Activated gamma-delta T cell (primary cell): ENCODE results near the gene PIK3R3.
"Not testable (repeated sequence)": the region's sequence is repeated elsewhere in the genome, so short reads cannot be mapped to it uniquely, and the experiment has no call there.

Experiments
- DNase-seq: peaks from one replicate; lab custom pipeline; 2025; lab: John Stamatoyannopoulos, UW

Gene PIK3R3

DNA sequence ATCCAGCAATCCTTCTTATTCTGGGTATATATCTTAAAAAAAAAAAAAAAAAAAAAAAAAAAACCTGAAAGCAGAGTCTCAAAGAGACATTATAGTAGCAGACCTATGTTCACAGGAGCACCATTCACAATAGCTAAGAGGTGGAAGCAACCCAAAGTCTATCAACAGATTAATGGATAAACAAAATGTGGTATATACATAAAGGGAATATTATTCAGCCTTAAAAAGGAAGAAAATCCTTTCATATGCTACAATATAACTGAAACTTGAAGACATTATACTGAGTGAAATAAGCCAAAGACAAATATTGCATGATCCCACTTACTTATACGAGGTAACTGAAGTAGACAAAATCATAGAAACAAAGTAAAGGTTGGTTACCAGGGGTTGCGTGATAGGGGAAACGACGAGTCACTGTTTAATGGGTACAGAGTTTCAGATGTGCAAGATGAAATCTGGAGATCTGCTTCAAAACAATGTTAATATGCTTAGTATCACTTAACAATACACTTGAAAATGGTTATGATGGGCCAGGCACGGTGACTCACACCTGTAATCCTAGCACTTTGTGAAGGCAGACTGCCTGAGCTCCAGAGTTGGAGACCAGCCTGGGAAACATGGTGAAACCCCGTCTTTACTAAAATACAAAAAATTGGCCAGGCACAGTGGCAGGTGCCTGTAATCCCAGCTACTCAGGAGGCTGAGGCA, 29.5 kb downstream of the PIK3R3 start:
- DNase-seq = no peak

DNA sequence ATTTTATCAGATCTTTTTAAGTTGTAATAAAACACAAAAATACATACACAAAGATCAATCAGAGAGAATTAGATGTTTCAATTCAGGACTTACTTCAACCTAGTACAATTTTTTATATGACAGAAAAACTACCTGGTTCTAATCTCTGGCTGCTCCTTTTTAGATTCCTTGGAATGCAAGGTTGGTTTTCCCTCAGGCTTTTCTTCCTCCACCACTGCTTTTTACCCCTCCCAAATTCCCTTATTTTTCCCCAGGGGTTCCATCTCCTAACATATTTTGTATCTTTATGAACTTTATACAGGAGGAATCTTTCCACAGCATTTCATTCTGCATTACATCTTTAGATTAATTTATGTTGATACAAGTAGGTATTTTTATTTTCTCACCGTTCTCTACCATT, 33.2 kb downstream of the PIK3R3 start:
- no peak for DNase-seq

DNA sequence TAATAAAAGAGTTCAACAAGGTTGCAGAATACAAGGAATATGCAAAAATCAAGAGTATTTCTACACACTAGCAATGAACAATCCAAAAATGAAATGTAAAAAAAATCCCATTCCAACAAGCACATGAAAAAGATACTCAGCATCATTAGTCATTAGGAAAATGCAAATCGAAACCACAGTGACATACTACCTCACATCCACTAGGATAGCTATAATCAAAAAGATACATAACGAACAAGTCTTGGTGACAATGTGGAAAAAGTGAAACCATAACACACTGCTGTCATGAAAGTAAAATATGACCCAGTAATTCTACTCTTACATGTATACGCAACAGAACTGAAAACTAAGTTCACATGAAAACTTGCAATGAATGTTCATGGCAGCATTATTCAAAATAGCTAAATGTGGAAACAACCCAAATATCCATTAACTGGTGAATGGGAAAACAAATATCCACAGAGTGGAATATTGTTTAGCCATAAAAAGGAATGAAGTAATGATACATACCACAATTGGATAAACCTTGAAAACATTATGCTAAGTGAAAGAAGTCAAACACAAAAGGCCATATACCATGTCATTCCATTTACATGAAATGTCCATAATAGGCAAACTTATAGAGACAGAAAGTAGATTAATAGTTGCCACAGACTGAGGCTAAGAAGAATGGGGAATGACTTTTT, 34.3 kb downstream of the PIK3R3 start:
- DNase-seq = no peak

DNA sequence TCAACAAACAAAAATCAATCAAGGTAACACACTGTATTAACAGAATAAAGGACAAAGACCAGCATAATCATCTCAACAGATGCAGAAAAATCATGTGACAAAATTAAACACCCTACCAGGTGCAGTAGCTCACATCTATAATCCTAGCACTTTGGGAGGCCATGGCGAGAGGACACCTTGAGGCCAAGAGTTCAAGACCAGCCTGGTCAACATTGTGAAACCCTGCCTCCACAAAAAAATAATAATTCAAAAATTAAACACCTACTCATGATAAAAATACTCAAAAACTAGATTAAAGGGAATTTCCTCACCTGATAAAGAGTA, 35.3 kb downstream of the PIK3R3 start:
- DNase-seq = no peak

DNA sequence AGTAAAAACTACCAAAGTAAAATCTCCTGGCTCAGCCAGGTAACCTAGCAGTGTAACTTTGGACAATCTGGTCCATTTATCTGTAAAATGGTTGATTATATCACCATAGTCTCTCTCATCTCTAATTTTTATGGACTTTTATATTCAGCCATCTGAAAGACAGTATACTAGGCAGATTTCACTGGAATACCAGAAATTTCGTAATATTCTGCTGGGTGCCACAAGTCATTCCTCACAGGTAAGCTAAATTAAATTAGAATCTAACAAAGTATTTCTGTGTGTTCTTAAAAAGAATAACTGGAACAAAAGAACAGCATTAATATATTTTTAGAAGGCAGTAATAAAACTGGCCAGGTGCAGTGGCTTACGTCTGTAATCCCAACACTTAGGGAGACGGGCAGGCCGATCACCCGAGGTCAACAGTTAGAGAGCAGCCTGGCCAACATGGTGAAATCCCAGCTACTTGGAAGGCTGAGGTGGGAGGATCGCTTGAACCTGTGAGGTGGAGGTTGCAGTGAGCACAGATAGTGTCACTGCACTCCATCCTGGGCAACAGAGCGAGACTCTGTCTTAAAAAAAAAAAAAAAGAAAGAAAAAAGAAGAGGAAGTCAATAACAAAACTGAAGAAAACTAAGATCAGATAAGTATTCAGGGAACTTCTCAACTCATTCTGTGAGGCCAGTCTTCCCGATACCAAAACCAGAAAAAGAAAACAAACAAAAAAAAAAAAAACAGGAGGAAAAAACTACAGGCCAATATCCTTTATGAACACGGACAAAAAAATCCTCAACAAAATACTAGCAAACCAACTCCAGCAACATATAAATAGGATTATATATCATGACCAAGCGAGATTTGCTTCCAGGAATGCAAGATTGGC, 35.9 kb downstream of the PIK3R3 start:
- no peak for DNase-seq

DNA sequence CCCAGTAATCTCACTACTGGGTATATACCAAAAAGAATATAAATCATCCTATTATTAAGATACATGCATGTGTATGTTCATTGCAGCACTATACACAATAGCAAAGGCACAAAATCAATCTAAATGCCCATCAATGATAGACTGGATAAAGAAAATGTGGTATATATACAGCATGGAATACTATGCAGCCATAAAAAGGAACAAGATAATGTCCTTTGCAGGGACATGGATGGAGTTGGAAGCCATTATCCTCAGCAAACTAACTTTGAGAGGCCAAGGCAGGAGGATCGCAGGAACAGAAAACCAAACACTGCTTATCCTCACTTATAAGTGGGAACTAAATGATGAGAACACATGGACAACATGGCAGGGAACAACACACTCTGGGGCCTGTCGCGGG, 37.3 kb downstream of the PIK3R3 start:
- DNase-seq = not testable (repeated sequence)

DNA sequence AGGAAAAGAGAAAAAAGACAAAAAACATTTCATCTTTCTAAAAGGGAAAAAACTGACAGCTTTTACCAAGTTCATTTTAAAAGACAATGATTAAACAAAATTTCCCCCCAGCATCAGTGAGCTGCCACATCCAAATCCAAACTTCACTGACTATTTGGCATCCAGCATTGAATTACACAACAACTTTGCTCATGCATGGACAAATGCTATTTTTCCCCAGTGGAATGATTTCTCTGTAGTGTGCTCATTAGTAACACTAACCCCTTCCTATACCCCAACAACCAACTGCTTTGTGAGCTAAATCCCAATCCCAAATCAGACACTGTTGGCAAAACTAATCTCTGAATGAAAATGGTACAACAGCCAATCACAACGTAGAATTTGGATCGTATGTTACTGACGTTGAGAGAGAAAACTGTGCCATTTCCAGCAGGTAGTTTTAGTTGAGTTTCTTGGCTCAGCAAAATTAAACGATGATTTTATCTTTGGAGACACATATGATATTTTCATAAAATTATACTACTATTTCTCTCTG, 37.9 kb downstream of the PIK3R3 start:
- no peak for DNase-seq

DNA sequence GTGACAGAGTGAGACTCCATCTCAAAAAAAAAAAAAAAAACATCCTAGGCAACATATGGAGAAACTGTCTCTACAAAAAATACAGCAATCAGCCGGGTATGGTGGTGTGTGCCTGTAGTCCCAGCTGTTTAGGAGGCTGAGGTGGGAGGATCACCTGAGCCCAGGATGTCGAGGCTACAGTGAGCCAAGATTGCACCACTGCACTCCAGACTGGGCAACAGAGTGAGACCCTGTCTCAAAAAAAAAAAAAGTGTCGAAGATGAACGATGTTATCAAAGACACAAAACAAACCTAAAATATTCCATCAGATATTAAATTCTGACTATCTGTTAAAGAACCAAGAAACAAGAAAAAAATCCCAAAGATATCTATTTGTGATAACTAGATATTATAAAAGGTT, 38.6 kb downstream of the PIK3R3 start:
- not testable (repeated sequence) for DNase-seq

DNA sequence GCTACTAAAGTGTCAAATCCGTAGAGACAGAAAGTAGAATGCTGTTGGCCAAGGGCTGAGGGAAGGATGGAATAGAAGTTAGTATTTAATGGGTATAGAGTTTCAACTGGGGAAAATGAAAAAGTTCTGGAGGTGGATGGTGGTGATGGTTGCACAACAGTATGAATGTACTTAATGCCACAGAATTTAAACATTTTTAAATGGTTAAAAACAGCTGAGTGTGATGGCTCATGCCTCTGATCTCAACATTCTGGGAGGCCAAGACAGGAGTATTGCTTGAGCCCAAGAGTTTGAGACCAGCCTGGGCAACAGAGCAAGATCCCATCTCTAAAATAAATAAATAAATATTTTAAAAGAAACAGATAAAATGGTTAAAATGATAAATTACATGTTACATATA, 44.5 kb downstream of the PIK3R3 start:
- DNase-seq = no peak

DNA sequence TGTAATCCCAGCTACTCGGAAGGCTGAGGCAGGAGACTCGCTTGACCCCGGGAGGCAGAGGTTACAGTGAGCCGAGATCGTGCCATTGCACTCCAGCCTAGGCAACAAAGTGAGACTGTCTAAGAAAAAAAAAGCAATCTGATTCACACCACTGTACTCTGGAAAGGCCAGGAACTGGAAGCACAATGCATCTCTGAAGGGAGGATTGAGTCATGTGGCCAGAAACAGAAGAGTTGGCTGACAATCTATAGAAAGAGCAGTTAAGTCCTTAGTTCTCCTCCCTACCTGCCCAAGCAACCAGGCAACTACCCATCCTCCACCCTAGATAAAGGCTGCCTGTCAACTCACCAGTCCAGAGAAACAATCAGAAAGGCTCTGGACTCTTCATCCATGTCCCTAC, 45.9 kb downstream of the PIK3R3 start:
- no peak for DNase-seq

DNA sequence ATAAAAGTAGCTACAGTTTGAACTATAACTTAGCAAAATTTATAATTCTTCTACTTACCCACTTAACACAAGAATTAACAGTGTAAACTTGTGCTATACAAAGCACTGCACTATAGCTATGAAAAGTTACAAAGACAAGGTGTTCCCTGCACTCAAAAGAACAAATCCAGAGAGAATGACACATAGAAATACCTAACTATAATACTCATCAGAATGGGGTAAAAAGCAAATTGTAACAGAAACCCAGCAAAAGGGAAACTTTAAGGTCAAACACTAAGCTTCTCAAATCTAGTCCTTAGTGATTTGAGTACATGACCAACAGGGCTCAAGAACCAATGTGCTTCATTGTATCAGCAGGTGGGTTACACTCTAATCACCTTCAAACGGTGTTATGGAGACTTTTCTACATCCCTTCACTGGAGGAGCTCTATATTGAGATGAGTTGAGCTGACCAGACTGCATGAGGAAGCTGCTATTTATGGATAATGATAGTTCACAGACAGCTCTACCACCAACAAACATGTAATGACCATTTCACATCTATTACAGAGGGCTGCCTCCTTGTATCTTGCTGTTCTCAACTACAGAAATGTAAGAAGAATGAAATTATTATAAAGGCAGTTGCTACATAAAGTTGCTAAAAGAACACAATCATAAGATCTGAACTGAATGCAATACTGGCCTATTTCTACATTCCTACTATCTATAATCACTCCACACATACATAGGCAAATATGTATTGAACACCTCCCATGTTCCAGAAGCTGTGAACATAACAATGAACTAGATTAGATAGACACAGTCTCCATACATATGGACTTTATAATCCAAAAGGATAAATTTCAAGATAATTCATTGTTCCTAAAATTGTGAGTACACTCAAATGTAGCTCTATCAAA, 47.6 kb downstream of the PIK3R3 start:
- DNase-seq = no peak

DNA sequence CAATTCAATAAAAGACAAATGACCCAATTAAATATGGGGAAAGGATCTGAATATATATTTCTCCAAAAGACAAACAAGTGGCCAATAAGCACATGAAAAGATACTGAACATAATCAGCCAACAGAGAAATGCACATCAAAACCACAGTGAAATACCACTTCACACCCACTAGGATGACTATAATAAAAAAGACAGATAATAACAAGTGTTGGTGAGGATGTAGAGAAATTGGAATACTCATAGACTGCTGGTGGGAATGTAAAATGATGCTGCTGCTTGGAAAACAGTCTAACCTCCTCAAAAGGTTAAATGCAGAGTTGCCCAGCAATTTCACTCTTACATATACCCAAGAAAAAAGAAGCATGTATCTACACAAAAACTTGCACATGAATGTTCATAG, 48.9 kb downstream of the PIK3R3 start:
- no peak for DNase-seq

DNA sequence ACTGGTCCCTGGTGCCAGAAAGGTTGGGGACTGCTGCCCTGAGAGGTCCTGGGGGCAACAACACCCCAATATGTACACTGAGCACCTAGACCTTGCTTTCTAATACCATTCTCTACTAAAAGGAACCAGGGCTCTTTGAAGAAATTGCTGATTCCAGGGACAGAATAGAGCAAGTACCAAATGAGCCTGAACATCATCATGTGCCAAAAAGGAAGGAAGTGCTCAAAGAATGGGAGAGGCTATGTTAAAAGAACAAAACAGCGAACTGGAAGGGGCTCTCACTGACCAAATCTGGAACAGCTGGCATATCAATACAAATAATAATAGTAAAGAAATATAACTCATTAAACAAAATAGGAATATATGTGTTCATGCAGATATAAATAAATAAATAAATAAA, 50.8 kb downstream of the PIK3R3 start:
- DNase-seq = no peak

DNA sequence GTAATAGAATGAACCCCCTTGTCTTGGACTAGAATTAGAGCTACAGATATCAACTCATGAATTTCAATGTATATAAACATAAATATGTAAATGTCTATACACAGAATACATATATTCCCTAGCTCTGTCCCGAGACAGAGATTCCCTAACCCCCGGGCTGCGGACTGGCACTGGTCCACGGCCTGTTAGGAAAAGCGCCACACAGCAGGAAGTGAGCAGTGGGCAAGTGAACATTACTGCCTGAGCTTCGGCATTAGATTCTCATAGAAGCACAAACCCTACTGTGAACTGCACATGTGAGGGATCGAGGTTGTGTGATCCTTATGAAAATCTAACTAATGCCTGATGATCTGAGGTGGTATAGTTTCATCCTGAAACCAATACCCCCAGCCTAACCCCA, 51.2 kb downstream of the PIK3R3 start:
- no peak for DNase-seq

DNA sequence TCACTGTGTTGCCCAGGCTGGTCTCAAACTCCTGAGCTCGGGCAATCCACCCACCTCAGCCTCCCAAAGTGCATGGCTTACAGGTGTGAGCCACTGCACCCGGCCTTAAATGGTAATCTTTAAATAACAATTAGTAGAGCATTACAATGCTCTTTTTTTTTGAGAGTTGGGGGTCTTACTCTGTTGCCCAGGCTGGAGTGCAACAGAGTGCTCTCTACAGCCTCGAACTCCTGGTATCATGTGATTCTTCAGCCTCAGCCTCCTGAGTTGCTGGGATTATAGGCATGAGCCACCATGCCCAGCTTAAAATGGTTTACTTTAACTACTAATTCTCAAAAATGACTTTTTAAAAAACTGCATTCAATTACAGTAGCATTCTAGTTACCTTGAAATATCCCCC, 52.2 kb downstream of the PIK3R3 start:
- no peak for DNase-seq

DNA sequence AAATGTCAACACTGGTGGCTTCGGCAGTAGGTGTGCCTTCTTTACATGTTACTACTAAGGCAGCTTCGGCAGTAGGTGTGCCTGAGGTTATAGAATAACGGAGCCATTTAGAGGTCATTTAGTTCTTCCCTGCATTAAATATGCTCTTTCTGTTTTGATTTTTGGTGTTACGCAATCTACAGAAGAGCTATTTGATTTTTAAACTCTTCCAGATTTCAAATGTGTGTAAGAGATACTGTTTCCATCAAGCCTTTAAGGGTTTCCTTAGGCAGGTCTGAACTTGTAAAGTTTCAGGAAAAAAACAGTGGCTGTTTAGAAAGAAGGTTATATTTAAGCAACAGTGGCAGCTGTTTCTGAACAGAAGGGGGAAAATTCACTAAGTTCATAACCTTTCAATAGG, 54.8 kb downstream of the PIK3R3 start:
- DNase-seq = no peak

DNA sequence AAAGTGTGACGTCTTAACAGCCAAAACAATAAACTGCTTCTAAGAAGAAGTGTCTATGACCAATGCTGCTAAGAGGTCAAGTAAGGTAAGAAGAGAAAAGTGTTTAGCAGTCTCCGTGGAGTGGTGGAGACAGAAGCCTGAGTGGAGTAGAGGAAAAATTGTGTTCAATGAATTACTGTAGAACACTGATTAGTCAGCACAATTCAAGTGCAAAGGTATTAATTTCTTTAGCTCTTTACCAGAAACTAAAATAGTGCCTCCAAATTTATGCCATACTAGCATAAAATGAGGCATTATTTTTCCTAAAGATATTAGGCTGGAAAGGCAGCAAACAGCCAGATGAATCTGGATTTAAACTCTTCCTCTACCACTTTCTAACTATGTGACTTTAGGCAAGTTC, 56.1 kb downstream of the PIK3R3 start:
- no peak for DNase-seq

DNA sequence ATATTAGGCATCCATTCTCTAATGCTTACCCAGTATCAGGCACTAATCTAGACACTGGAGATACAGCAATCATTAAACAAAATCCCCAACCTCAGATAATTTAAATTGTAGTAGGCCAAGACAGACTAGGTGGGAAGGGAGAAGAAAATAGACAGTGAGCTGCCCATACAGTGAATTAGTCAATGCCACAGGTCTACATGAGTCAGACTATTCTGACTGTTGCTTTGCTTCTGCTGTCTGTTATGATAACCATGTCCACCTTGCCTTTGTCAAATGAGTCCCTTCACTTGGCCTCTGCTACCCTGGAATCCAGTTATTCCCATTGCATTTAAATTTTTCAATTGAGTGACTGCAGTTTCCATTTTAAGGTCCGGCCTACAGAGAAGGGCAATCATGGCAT, 59.5 kb downstream of the PIK3R3 start:
- no peak for DNase-seq

DNA sequence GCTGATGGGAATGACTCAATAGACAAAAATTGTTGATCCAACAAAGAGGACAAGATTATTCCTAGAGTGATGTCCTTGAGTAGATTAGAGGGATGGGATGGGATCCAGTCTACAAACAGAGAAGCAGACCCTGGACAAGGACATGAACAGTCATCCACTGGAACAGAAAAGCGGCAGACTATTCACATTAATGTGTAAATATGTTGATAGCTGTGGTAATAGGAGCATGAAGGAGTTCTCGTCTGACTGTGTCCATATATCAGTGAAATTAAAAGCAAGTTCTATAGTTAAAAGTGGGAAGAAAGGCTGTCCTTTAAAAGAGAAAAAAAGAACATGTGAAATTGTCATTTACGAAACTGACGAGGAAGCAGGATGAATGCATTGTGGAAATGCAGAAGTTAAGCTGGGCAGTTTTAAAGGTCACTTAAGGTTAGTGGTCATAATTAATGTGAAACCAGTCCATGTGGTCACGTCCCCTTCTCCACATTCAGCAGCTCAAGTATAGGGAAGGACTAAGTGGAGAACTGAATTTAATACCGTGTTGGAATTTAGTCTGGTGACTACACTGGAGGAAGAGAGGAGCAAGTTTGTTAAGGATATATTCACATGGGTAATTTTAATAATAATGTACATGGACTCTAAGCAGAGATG, 62.1 kb downstream of the PIK3R3 start:
- no peak for DNase-seq

DNA sequence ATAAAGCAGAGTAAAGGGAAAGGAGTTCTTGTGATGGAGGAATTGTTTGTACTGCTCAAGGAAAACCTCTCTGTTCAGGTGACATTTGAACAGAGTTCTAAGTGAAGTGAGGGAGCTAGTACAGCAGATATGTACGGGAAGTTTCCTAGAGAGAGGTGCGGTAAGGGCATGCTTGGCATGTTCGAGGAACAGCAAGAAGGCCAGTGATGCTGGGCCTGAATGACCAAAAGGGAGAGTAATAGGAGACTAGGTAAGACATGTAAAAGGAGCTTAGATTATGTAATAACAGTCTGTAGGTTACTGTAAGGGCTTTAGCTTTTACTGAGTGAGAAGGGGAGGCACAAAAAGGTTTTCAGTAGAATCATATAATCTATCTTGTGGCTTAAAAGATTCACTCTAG, 63.9 kb downstream of the PIK3R3 start:
- no peak for DNase-seq

DNA sequence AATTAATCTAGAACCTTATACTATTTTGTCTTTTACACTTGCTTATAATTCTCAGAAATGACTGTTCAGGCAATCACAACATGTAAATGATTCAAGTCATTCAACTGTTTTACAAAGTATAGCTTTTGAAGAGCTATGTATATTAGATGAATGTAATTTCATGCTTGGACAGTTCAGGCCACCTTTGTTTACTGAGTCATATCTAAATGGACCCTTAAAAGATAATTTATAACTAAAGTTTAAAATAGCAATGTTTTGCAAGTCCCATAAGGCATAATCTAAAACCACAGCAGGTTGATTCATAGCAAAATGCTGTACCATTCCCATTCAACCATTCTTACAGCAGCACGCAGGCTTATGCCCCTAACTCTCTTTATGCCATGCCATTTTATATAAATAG, 64.8 kb downstream of the PIK3R3 start:
- no peak for DNase-seq
